K562 (cell line): ENCODE measurements around the gene ZDHHC19. TPM values are rescaled to one million over a fixed set of nuclear protein-coding genes. Genes with fewer than 3 reads are reported as not detected.

Source experiments
- ATAC-seq: fragments of 200-7000 bp; cut with Tn5 transposase; 3 replicates; pipeline ENCODE4 v1.9.1; 2020; ENCODE audit warnings: moderate library complexity
- BruUV-seq: library from RNA; stranded (reverse); fragments of 400-500 nt; replicated peaks from 2 replicates; lab custom pipeline; 2021; lab: Mats Ljungman, UMichigan
- CTCF ChIA-PET: fragments of 300-600 bp; formaldehyde crosslinking; extraction: SDS; loops from one replicate; lab custom pipeline; 2021; ENCODE audit warnings: low intra/inter-chr PET ratio; lab: Yijun Ruan, JAX
- POLR2A ChIA-PET: fragments of 300-600, 350-650 bp; sonication (Branson Sonifier 250); formaldehyde crosslinking; extraction: SDS; loops from one replicate; lab custom pipeline; 2021; ENCODE audit warnings: antibody characterized with exemption, inconsistent platforms; lab: Yijun Ruan, JAX
- DNase-seq, 4 experiments: peaks; one replicate each; pipeline versions ENCODE4 v3.0.0 to v3.0.0-alpha.2; 2011 to 2018; ENCODE audit warnings: low spot score in 3 of 4, mixed read lengths in 3 of 4; ENCODE audit errors: extremely low read depth in 1 of 4
- FAIRE-seq: peaks from 2 replicates; lab custom pipeline; 2011; peaks lifted over from hg19 to GRCh38; lab: Jason Lieb, UNC
- H2AFZ ChIP-seq: 2 replicates; pipeline ENCODE4 v1.6.0; 2011; ENCODE audit warnings: low read depth, low read length, control low read depth, inconsistent platforms
- H3K27ac ChIP-seq: fragments of 200-600 bp; 3 replicates; pipeline ENCODE4 v1.8.0; 2011; ENCODE audit warnings: low read depth, mild to moderate bottlenecking, control low read depth, inconsistent platforms, low read length, moderate library complexity, mixed read lengths; ENCODE audit errors: extremely low read depth
- H3K27me3 ChIP-seq, 2 experiments: fragments of 300-600 bp in 1 of 2; 2 replicates in 1 of 2; 3 replicates in 1 of 2; pipeline versions ENCODE4 v1.6.0 to v1.8.0; 2011; ENCODE audit warnings: inconsistent platforms in 2 of 2, low read length in 2 of 2, mild to moderate bottlenecking in 1 of 2, mixed read lengths in 1 of 2, moderate library complexity in 1 of 2; ENCODE audit not compliant: control insufficient read depth in 2 of 2, insufficient read depth in 2 of 2
- H3K36me3 ChIP-seq: fragments of 300-600 bp; 3 replicates; pipeline ENCODE4 v1.8.0; 2011; ENCODE audit warnings: mild to moderate bottlenecking, low read length, inconsistent platforms; ENCODE audit not compliant: control insufficient read depth, insufficient read depth
- H3K4me1 ChIP-seq, 2 experiments: fragments of 200-600 bp in 1 of 2; replicated peaks in 1 of 2; 2 replicates in 1 of 2; 3 replicates in 1 of 2; pipeline versions ENCODE4 v1.5.1 to v1.8.0; 2011; ENCODE audit warnings: inconsistent platforms in 2 of 2, low read length in 2 of 2, mild to moderate bottlenecking in 1 of 2, mixed read lengths in 1 of 2, moderate library complexity in 1 of 2; ENCODE audit not compliant: control insufficient read depth in 2 of 2, insufficient read depth in 2 of 2
- H3K4me2 ChIP-seq: 2 replicates; pipeline ENCODE4 v1.6.1; 2011; ENCODE audit warnings: low read length, control low read depth, inconsistent platforms, mixed read lengths; ENCODE audit not compliant: insufficient read depth
- H3K4me3 ChIP-seq: fragments of 200-600 bp; sonication (generic), shearing (Covaris generic); 2 replicates; pipeline ENCODE4 v1.5.1; 2016; ENCODE audit warnings: control low read depth, inconsistent platforms
- H3K79me2 ChIP-seq: fragments of 200-600 bp; 3 replicates; pipeline ENCODE4 v1.8.0; 2011; ENCODE audit warnings: low read length, inconsistent platforms; ENCODE audit not compliant: control insufficient read depth, insufficient read depth
- H3K9ac ChIP-seq, 2 experiments: 2 replicates each; pipeline versions ENCODE4 v1.6.0 to v1.6.1; 2011; ENCODE audit warnings: low read depth in 2 of 2, low read length in 2 of 2, control low read depth in 1 of 2, inconsistent platforms in 1 of 2, mild to moderate bottlenecking in 1 of 2, mixed read lengths in 1 of 2; ENCODE audit not compliant: insufficient read depth in 1 of 2
- H3K9me1 ChIP-seq: one replicate; pipeline ENCODE4 v1.6.0; 2011; ENCODE audit warnings: inconsistent platforms, mild to moderate bottlenecking, low read length, moderate library complexity; ENCODE audit not compliant: control insufficient read depth, insufficient read depth
- H3K9me3 ChIP-seq: replicated peaks from 2 replicates; pipeline ENCODE4 v1.5.1; 2011; ENCODE audit warnings: low read depth, low read length, inconsistent platforms; ENCODE audit not compliant: control insufficient read depth, insufficient read depth
- H4K20me1 ChIP-seq: replicated peaks from 2 replicates; pipeline ENCODE4 v1.6.1; 2011; ENCODE audit warnings: low read length, inconsistent platforms, mixed read lengths; ENCODE audit not compliant: control insufficient read depth, insufficient read depth
- HDAC6 ChIP-seq: IDR thresholded peaks from 2 replicates; pipeline ENCODE4 v1.6.1; 2012; ENCODE audit warnings: low read depth, mild to moderate bottlenecking, control low read depth, inconsistent platforms, low read length, moderate library complexity
- HMG20A ChIP-seq: fragments of 450-650 bp; formaldehyde crosslinking; conservative IDR thresholded peaks from 2 replicates; pipeline ENCODE4 v1.4.0; 2020; ENCODE audit warnings: mild to moderate bottlenecking, mixed read lengths
- HNRNPLL ChIP-seq: fragments of 200-400 bp; formaldehyde crosslinking; IDR thresholded peaks from 2 replicates; pipeline ENCODE4 v1.6.1; 2017; ENCODE audit warnings: low read length, low read depth, mild to moderate bottlenecking; ENCODE audit not compliant: poor library complexity, severe bottlenecking
- NR2F6 ChIP-seq: fragments of 450-650 bp; formaldehyde crosslinking; IDR thresholded peaks from 2 replicates; pipeline ENCODE4 v1.4.0; 2020; ENCODE audit warnings: mild to moderate bottlenecking
- PCBP1 ChIP-seq: fragments of 200-400 bp; formaldehyde crosslinking; IDR thresholded peaks from 2 replicates; pipeline ENCODE4 v1.6.1; 2018; ENCODE audit warnings: mild to moderate bottlenecking, low read depth, low read length; ENCODE audit not compliant: poor library complexity, severe bottlenecking
- ZBTB2 ChIP-seq: fragments of 450-650 bp; IDR thresholded peaks from 2 replicates; pipeline ENCODE4 v1.6.1; 2016; ENCODE audit warnings: antibody characterized with exemption
- ZNF146 ChIP-seq: IDR thresholded peaks from one replicate; pipeline ENCODE4 v1.6.1; 2018; ENCODE audit warnings: missing compliant biosample characterization; ENCODE audit not compliant: unreplicated experiment
- ZNF699 ChIP-seq: fragments of 250-450 bp; sonication (Bioruptor Pico); IDR thresholded peaks from 2 replicates; pipeline ENCODE4 v1.8.0; 2021; ENCODE audit warnings: mild to moderate bottlenecking, moderate library complexity; ENCODE audit not compliant: insufficient replicate concordance
- WGBS: fragments of 100-300 bp; shearing (Covaris generic); methylation state at CpG from one replicate; pipeline ENCODE4 v1.1.6; 2016; ENCODE audit warnings: low coverage, mixed read lengths; ENCODE audit not compliant: insufficient coverage; ENCODE audit errors: missing lambda C conversion rate; 5-methylcytosine and 5-hydroxymethylcytosine counted together
- in situ Hi-C: fragments of 300-500 bp; cut with MboI; formaldehyde crosslinking; loops from 4 replicates; pipeline ENCODE4 v1.15.0; 2018; ENCODE audit warnings: inconsistent platforms, mixed read lengths
- intact Hi-C: fragments of 100-400 bp; cut with micrococcal nuclease; formaldehyde crosslinking; loops from 2 replicates; pipeline ENCODE4 v1.14.2; 2022
- polyA plus RNA-seq, 8 experiments: library from polyadenylated mRNA; depleted of rRNA in 4 of 8; stranded (reverse) in 5 of 8; unstranded in 3 of 8; fragments of >200 nt; fragmentation: Nextera tagmentation in 2 of 8; fragmentation: Illumina TruSeq in 1 of 8; extraction: Ambion mirVana in 2 of 8; extraction: Trizol in 1 of 8; gene quantifications; 2 replicates each; pipeline versions ENCODE4 v1.2.1 to v1.2.3, GENCODE V29; 2011 to 2014; ENCODE audit warnings: inconsistent platforms in 1 of 8, missing spikeins in 1 of 8
- total RNA-seq, 7 experiments: library from RNA; depleted of rRNA in 6 of 7; stranded (reverse); fragments of >200 nt in 6 of 7; fragmentation: Illumina TruSeq in 2 of 7; extraction: Trizol in 2 of 7; gene quantifications; 2 replicates each; pipeline versions ENCODE4 v1.2.1 to v1.2.3, GENCODE V29; 2011 to 2021; ENCODE audit warnings: low replicate concordance in 1 of 7

ZDHHC19 gene
- total and polyA plus RNA-seq, 9 of the 15 experiments (the other 6 are each of a cell fraction or from before 2014, with no cell fraction given): 0.40 to 5.5 (median 1.1) TPM

- TF ChIP-seq NR2F6: no peak
- no peak for TF ChIP-seq HNRNPLL
- TF ChIP-seq, all 486 proteins: peak for 1
Observed at GRCh38 chr3:196210673-196211556, at the start of gene ZDHHC19 (continued).

GRCh38 chr3:196260784-196261183 lies 49.6 kb upstream of the ZDHHC19 start:
- H3K79me2 ChIP-seq: peaks cover 9% of the 10 kb centered on the region
- H3K9me1 ChIP-seq: no peaks in the 10 kb centered on the region
- TF ChIP-seq ZBTB2: no peak
- TF ChIP-seq HMG20A: no peak
- TF ChIP-seq HDAC6: no peak
- TF ChIP-seq PCBP1: no peak
- TF ChIP-seq ZNF146: peak; percentile 78
- no peak for TF ChIP-seq ZNF699 (CRISPR knock-in tag)
- TF ChIP-seq, all 486 proteins: peak for 1
- H3K4me1 ChIP-seq: no peaks in the 10 kb centered on the region
- BruUV-seq: no TSS peak
- no peak overlapping the region for H3K4me2 ChIP-seq
- H3K9me3 ChIP-seq: no peaks in the 10 kb centered on the region
- in situ Hi-C loops: no loop called here
- peaks cover 36% of the 10 kb centered on the region for H3K36me3 ChIP-seq
- WGBS: 93% methylated on average over 4 of the region's 4 CpGs
- H2AFZ ChIP-seq: no peak overlapping the region
- ChIA-PET CTCF (no interaction called here), POLR2A (interaction anchor here (0.6 to 1.2 kb wide), 2 partner anchors 8 to 20 kb away, joined by 3 read pairs; no protein-coding TSS in a partner anchor)
- no peak overlapping the region for H3K9ac ChIP-seq
- DNase-seq (no peak), ATAC-seq (no peak), FAIRE-seq (peak; percentile 63)
- intact Hi-C loops: no loop called here
- H3K27me3 ChIP-seq: no peaks in the 10 kb centered on the region
- H3K4me3 ChIP-seq: no peak overlapping the region
- H4K20me1 ChIP-seq: no peaks in the 10 kb centered on the region
- no peak overlapping the region for H3K27ac ChIP-seq
